ENCODE results near the gene GPR84.

The GPR84 gene

GRCh38 chr12:54379398-54380201, 15.3 kb upstream of the GPR84 start:
- TF ChIP-seq EZH2phosphoT487 (IDR thresholded peaks at IDR 0.05; ENCODE audit: borderline replicate concordance, low read length): no peak
- TF ChIP-seq CTCF (IDR thresholded peaks at IDR 0.05; ENCODE audit: low read depth, low read length, poor library complexity, severe bottlenecking): peak; percentile 100
- Histone ChIP-seq H3K27me3 (ENCODE audit: control insufficient read depth, low read length) (no peaks in the 10 kb centered on the region), H4K20me1 (ENCODE audit: control insufficient read depth, insufficient read depth, low read depth, low read length) (no peaks in the 10 kb centered on the region), H3K9me3 (ENCODE audit: control insufficient read depth, insufficient read depth, low read length) (no peaks in the 10 kb centered on the region), H3K4me1 (ENCODE audit: control insufficient read depth, low read length) (peaks cover 13% of the 10 kb centered on the region), H3K79me2 (ENCODE audit: control insufficient read depth, low read length) (no peaks in the 10 kb centered on the region), H3K36me3 (ENCODE audit: control insufficient read depth, low read length) (no peaks in the 10 kb centered on the region), H3K4me3 (ENCODE audit: low read length) (peak overlapping the region; percentile 41), H3K4me2 (ENCODE audit: low read length) (peak overlapping the region; percentile 59), H3K27ac (ENCODE audit: low read depth, low read length) (no peak overlapping the region), H3F3A (ENCODE audit: control insufficient read depth, insufficient read depth) (no peaks in the 10 kb centered on the region), H3K9me2 (replicated peaks; ENCODE audit: control insufficient read depth, low read length) (no peaks in the 10 kb centered on the region)

GRCh38 chr12:54378796-54379397, 14.6 kb upstream of the GPR84 start:
- H3K27ac ChIP-seq (ENCODE audit: low read depth, low read length): no peak overlapping the region
- no peaks in the 10 kb centered on the region for H3K79me2 ChIP-seq (ENCODE audit: control insufficient read depth, low read length)
- no peak for TF ChIP-seq CTCF (IDR thresholded peaks at IDR 0.05; ENCODE audit: low read depth, low read length, poor library complexity, severe bottlenecking)
- no peak for TF ChIP-seq EZH2phosphoT487 (IDR thresholded peaks at IDR 0.05; ENCODE audit: borderline replicate concordance, low read length)
- peak overlapping the region; percentile 41; the same call in 1 of the 2 replicates for H3K4me3 ChIP-seq (ENCODE audit: low read length)
- H3K27me3 ChIP-seq (ENCODE audit: control insufficient read depth, low read length): no peaks in the 10 kb centered on the region
- H3F3A ChIP-seq (ENCODE audit: control insufficient read depth, insufficient read depth): no peaks in the 10 kb centered on the region
- peak overlapping the region; percentile 59; the same call in 1 of the 2 replicates for H3K4me2 ChIP-seq (ENCODE audit: low read length)
- H3K9me3 ChIP-seq (ENCODE audit: control insufficient read depth, insufficient read depth, low read length): no peaks in the 10 kb centered on the region
- H4K20me1 ChIP-seq (ENCODE audit: control insufficient read depth, insufficient read depth, low read depth, low read length): no peaks in the 10 kb centered on the region
- H3K4me1 ChIP-seq (ENCODE audit: control insufficient read depth, low read length): peaks cover 6% of the 10 kb centered on the region
- no peaks in the 10 kb centered on the region for H3K36me3 ChIP-seq (ENCODE audit: control insufficient read depth, low read length)
- no peaks in the 10 kb centered on the region for H3K9me2 ChIP-seq (replicated peaks; ENCODE audit: control insufficient read depth, low read length)

GRCh38 chr12:54377797-54378515, 13.7 kb upstream of the GPR84 start:
- Histone ChIP-seq H3K9me2 (replicated peaks; ENCODE audit: control insufficient read depth, low read length) (no peaks in the 10 kb centered on the region), H4K20me1 (ENCODE audit: control insufficient read depth, insufficient read depth, low read depth, low read length) (no peaks in the 10 kb centered on the region), H3K4me1 (ENCODE audit: control insufficient read depth, low read length) (peaks cover 4% of the 10 kb centered on the region), H3K36me3 (ENCODE audit: control insufficient read depth, low read length) (no peaks in the 10 kb centered on the region), H3F3A (ENCODE audit: control insufficient read depth, insufficient read depth) (no peaks in the 10 kb centered on the region), H3K4me3 (ENCODE audit: low read length) (no peak overlapping the region), H3K27ac (ENCODE audit: low read depth, low read length) (no peak overlapping the region), H3K4me2 (ENCODE audit: low read length) (no peak overlapping the region), H3K9me3 (ENCODE audit: control insufficient read depth, insufficient read depth, low read length) (no peaks in the 10 kb centered on the region), H3K27me3 (ENCODE audit: control insufficient read depth, low read length) (no peaks in the 10 kb centered on the region), H3K79me2 (ENCODE audit: control insufficient read depth, low read length) (no peaks in the 10 kb centered on the region)
- no peak for TF ChIP-seq CTCF (IDR thresholded peaks at IDR 0.05; ENCODE audit: low read depth, low read length, poor library complexity, severe bottlenecking)
- TF ChIP-seq EZH2phosphoT487 (IDR thresholded peaks at IDR 0.05; ENCODE audit: borderline replicate concordance, low read length): no peak

Measured in DOHH2 (cell line).